IPS-11a (cell line): Measurements from ENCODE around the gene ADAMTS4.

Experiments
- H3K4me3 ChIP-seq: one replicate; pipeline ENCODE4 v1.5.1; 2013; ENCODE audit warnings: low read depth, low read length, control low read depth

ADAMTS4 gene

DNA sequence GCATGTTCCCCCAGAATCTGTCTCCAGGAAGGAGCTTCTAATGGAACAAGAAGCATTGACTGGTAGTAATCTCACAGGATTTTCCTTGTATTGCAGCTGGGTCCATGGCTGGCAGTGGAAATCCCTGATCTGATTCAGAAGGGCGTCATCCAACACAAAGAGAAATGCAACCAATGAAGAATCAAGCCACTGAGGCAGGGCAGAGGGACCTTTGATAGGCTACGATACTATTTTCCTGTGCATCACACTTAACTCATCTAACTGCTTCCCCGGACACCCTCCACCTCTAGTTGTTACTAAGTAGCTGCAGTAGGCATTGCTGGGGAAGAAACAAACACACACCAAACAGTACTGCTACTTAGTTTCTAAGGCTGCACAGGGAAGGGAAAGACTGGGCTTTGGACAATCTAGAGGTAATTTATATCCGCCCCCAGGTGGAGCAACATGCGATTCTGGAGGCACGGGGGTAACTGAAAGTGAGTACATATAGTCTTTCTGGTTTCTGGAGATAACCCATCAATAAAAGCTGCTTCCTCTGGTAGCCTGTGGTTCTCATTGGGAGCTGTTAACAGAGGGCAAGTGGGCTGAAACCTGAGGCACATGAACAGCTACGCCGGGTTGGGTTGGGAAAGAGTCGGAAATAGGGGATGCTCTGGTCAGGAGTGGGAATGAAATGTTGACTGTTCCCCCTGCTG lies 40.4 kb downstream of the ADAMTS4 start:
- peak overlapping the region; percentile 75 for H3K4me3 ChIP-seq

DNA sequence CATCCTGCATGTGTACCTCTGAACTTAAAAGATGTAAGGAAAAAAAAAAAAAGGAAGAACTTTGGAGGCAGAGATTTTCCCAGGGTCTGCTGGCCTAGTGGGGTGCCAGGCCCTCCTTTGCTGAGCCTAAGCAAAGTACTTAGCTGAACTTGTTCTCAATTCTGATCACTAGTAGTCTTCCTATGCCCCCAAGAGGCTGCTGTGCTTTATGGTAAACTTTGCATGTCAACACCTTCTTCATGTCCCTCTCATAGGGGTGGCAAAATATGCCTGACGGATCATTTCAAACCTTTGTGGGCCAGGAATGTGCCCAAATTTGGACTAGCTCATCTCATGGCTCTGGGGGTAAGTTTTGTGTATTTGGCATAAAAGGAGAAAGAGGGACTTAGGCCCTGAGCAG lies 41.0 kb downstream of the ADAMTS4 start:
- H3K4me3 ChIP-seq: no peak overlapping the region

DNA sequence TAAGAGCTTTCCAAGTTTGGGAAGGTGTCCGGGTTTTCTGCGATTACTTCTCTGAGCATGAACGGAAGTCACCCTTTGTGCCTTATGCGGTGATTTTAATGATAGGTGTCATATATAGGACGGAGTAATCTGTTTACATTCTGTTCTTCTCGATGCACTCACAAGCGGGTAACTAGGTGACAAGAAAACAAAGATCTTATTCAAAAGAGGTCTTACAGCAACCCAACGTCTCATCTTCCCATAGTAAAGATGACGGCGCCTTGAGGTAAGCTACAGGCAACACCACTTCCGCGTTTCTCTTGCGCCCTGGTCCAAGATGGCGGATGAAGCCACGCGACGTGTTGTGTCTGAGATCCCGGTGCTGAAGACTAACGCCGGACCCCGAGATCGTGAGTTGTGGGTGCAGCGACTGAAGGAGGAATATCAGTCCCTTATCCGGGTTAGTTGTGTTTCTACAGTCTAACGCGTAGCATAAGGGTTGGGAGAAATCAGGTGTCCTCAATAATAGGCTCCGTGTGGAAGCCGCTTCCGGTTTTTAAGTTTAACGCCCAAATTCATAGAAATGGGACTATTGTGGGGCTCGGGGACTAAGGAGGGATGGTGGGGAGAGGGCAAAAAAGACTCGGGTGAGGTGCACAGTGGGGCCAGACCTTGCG lies 45.0 kb downstream of the ADAMTS4 start, which contains the start of gene UFC1:
Gene UFC1 (plus strand): TSS at position 297 of the 656 bp plus-strand sequence. CDS start 20 bp downstream, at position 317.
- H3K4me3 ChIP-seq: peak within 1 kb of the TSS; percentile 99

DNA sequence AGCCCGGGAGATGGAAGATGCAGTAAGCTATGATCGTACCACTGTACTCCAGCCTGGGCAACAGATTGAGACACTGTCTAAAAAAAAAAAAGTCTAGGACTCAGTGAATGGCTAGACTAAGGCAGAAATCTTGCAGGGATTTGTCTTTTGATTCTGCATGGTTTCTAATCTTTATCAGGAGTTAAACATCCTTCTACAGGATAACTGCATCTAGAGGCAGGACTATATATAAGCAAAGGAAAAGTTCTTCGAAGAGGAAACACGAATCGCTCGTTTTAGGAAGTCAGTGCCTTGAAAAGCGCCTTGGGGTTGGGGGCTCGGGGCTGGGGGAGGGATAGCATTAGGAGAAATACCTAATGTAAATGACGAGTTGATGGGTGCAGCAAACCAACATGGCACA lies 45.7 kb downstream of the ADAMTS4 start:
- peak overlapping the region; percentile 99 for H3K4me3 ChIP-seq

DNA sequence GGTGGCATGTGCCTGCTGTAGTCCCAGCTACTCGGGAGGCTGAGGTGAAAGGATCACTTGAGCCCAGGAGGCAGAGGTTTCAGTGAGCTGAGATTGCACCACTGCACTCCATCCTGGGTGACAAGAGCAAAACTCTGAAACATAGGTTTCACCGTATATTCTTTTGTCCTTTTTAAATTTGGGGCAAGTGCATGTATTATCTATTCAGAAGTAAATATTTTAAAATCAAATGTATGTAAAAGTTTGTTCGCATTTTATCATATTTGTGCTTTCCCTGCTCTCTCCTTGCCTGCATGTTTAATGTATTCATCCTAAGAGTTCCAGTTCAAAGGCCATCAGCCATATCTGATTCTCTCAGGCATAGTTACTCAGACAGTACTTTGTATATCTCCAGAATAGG lies 53.0 kb downstream of the ADAMTS4 start:
- H3K4me3 ChIP-seq: no peak overlapping the region

DNA sequence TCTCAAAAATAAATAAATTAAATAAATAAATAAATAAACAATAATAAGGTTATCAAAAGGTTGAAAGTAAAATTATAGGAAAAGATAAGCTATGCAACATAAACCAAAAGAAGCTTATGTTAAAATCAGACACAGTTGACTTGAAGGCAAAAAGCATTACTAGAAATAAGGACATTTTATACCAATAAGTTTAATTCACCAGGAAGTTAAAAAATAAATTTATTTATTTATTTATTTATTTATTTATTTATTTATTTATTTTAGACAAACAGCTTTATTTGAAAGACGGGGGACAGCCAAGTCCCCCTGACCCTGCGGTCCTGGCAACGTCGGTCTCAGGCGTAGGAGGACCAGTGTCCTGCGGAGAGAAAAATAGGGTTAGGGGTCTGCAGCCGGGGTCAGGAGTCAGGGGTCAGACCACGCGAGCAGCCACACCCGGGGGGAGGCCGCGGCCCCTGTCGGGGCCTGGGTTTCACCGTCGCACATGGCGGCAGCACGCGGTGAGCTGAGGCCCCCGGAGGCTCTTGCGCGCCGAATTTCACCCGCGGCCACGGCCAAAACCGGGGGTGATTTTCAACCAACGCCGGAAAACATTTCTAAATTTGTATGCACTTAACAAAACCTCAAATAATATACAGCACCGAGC lies 58.0 kb downstream of the ADAMTS4 start:
- no peak overlapping the region for H3K4me3 ChIP-seq

DNA sequence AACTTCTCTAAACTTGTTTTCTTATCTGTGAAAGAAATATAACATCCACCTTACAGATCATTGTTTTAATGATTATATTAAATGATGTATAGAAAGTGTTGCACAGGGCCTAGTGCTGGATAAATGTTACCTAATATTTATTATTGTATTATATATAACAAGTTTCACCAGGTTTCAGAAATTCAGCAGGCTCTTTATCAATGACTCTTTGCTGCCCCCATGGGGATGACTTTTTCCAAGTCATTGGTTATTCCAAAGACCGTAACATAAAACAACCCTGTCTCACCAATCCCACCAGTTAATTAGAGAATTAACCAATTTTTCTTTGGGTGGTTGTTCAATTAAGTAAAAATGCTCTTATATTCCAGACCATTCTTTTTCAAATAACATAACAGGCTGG lies 59.1 kb downstream of the ADAMTS4 start:
- H3K4me3 ChIP-seq: no peak overlapping the region

DNA sequence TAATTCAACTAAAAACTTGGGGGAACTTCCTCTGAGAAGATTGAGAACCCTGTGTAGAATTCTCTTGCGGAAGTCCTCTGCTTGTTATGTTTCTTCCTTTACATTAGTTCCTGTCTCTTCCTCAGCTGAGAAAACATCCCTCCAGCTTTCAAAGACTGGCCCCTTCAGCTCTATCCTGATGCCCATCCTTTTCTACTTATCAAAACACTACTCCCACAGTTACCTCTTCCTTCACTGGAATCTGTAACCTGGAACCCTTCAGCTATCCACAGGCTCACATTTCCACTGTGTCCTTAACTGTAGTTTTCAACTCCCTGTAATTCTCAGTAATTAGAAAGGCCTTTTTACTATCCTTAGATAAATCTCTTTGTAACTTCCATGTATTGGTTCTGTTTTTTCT lies 60.4 kb downstream of the ADAMTS4 start:
- H3K4me3 ChIP-seq: no peak overlapping the region

DNA sequence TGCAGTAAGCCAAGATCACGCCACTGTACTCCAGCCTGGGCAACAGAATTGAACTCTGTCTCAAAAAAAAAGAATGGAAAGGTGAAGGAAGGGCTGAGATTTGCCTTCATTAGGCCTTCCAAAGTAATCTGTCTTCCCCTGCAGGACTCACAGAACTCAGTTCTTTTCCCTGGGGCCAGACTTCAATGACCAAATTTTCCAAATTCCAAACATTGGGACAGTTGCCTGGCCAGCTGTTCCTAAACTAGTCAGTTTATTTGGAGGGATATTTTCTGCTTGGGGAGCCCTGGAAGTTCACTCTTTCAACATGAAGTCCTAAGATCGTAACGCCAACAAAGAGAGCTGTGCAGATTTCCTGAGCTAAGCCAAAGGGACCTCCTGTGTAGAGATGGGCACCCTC lies 61.0 kb downstream of the ADAMTS4 start:
- H3K4me3 ChIP-seq: no peak overlapping the region
